GM12878 (cell line): ENCODE results near the gene RNLS. TPM values are rescaled to one million over a fixed set of nuclear protein-coding genes. Genes with fewer than 3 reads are reported as not detected.

ENCODE experiments used
- ATAC-seq: fragments of 200-7000 bp; cut with Tn5 transposase; 3 replicates; pipeline ENCODE4 v1.9.1; 2020; ENCODE audit warnings: mild to moderate bottlenecking, moderate library complexity
- BruUV-seq: library from RNA; stranded (reverse); fragments of 400-500 nt; replicated peaks from 2 replicates; lab custom pipeline; 2021; lab: Mats Ljungman, UMichigan
- CTCF ChIA-PET: fragments of 300-600 bp; sonication (Branson Sonifier 250); formaldehyde crosslinking; extraction: SDS; loops from one replicate; lab custom pipeline; 2021; ENCODE audit warnings: inconsistent platforms; lab: Yijun Ruan, JAX
- POLR2A ChIA-PET: fragments of 350-600 bp; formaldehyde crosslinking; extraction: SDS; loops from one replicate; lab custom pipeline; 2021; ENCODE audit warnings: inconsistent platforms; lab: Charles Lee
- RAD21 ChIA-PET: fragments of 300-600 bp; sonication (Branson Sonifier 250); formaldehyde crosslinking; loops from one replicate; lab custom pipeline; 2023; ENCODE audit warnings: antibody characterized with exemption; ENCODE audit not compliant: unreplicated experiment; lab: Charles Lee
- SMC1A ChIA-PET: fragments of 300-600 bp; sonication (Branson Sonifier 250); formaldehyde crosslinking; loops from one replicate; lab custom pipeline; 2023; ENCODE audit not compliant: unreplicated experiment, uncharacterized antibody; lab: Charles Lee
- DNase-seq: peaks from one replicate; pipeline ENCODE4 v3.0.0-alpha.2; 2011; ENCODE audit warnings: low read depth, low spot score
- FAIRE-seq: peaks from 3 replicates; lab custom pipeline; 2011; peaks lifted over from hg19 to GRCh38; lab: Jason Lieb, UNC
- H2AFZ ChIP-seq: 2 replicates; pipeline ENCODE4 v1.6.0; 2011; ENCODE audit warnings: low read depth, low read length, control low read depth; ENCODE audit not compliant: control insufficient read depth
- H3K27ac ChIP-seq: 2 replicates; pipeline ENCODE4 v1.5.1; 2011; ENCODE audit warnings: control low read depth; ENCODE audit not compliant: control insufficient read depth, insufficient read depth
- H3K27me3 ChIP-seq, 2 experiments: replicated peaks in 1 of 2; 2 replicates each; pipeline versions ENCODE4 v1.6.0 to v1.6.1; 2011; ENCODE audit warnings: low read length in 1 of 2; ENCODE audit not compliant: control insufficient read depth in 2 of 2, insufficient read depth in 2 of 2
- H3K36me3 ChIP-seq, 2 experiments: 2 replicates each; pipeline ENCODE4 v1.5.1; 2011; ENCODE audit warnings: low read length in 1 of 2; ENCODE audit not compliant: control insufficient read depth in 2 of 2, insufficient read depth in 2 of 2
- H3K4me1 ChIP-seq: 2 replicates; pipeline ENCODE4 v1.6.1; 2011; ENCODE audit warnings: mild to moderate bottlenecking, low read length, moderate library complexity, mixed read lengths; ENCODE audit not compliant: control insufficient read depth, insufficient read depth
- H3K4me2 ChIP-seq: 2 replicates; pipeline ENCODE4 v1.6.0; 2011; ENCODE audit warnings: control low read depth; ENCODE audit not compliant: control insufficient read depth, insufficient read depth
- H3K4me3 ChIP-seq: fragments of 200-600 bp; sonication (generic); 2 replicates; pipeline ENCODE4 v1.5.1; 2016
- H3K79me2 ChIP-seq: 2 replicates; pipeline ENCODE4 v1.6.0; 2011; ENCODE audit warnings: low read length; ENCODE audit not compliant: control insufficient read depth, insufficient read depth
- H3K9ac ChIP-seq: 2 replicates; pipeline ENCODE4 v1.8.0; 2011; ENCODE audit warnings: low read length, control low read depth, mixed read lengths; ENCODE audit not compliant: control insufficient read depth, insufficient read depth
- H3K9me3 ChIP-seq: replicated peaks from 3 replicates; pipeline ENCODE4 v1.5.1; 2011; ENCODE audit warnings: mild to moderate bottlenecking, low read length; ENCODE audit not compliant: control insufficient read depth, insufficient read depth
- H4K20me1 ChIP-seq: 2 replicates; pipeline ENCODE4 v1.6.0; 2011; ENCODE audit not compliant: control insufficient read depth, insufficient read depth
- ASH2L ChIP-seq: fragments of 300-600, 200-600 bp; sonication (generic); IDR thresholded peaks from 2 replicates; pipeline ENCODE4 v1.6.1; 2017; ENCODE audit warnings: low read depth, mild to moderate bottlenecking, borderline replicate concordance
- ATF3 ChIP-seq: IDR thresholded peaks from 2 replicates; pipeline ENCODE4 v1.6.1; 2011; ENCODE audit warnings: low read depth, mild to moderate bottlenecking, low read length, moderate library complexity, borderline replicate concordance; ENCODE audit errors: extremely low read depth
- BCL11A ChIP-seq: IDR thresholded peaks from 2 replicates; pipeline ENCODE4 v1.6.1; 2011; ENCODE audit warnings: low read depth, low read length
- CEBPZ ChIP-seq: fragments of 150-350 bp; IDR thresholded peaks from 2 replicates; pipeline ENCODE4 v1.6.1; 2016; ENCODE audit warnings: low read depth, low read length
- MTA3 ChIP-seq: IDR thresholded peaks from 2 replicates; pipeline ENCODE4 v1.6.1; 2012; ENCODE audit warnings: low read length, inconsistent platforms, borderline replicate concordance
- NKRF ChIP-seq: fragments of 450-650 bp; conservative IDR thresholded peaks from 2 replicates; pipeline ENCODE4 v1.6.1; 2017; ENCODE audit warnings: mild to moderate bottlenecking, moderate library complexity
- POLR2A ChIP-seq: IDR thresholded peaks from 2 replicates; pipeline ENCODE4 v1.6.1; 2011; ENCODE audit warnings: low read depth, mild to moderate bottlenecking, low read length
- SKIL ChIP-seq: fragments of 450-650 bp; IDR thresholded peaks from 2 replicates; pipeline ENCODE4 v1.6.1; 2017; ENCODE audit warnings: mild to moderate bottlenecking, low read depth, inconsistent platforms; ENCODE audit not compliant: poor library complexity, severe bottlenecking
- TCF3 ChIP-seq: IDR thresholded peaks from 2 replicates; pipeline ENCODE4 v1.6.1; 2012; ENCODE audit warnings: low read depth, mild to moderate bottlenecking, low read length, borderline replicate concordance; ENCODE audit not compliant: insufficient read depth
- ZNF24 ChIP-seq: fragments of 450-650 bp; IDR thresholded peaks from 2 replicates; pipeline ENCODE4 v1.6.1; 2017; ENCODE audit warnings: antibody characterized with exemption, mild to moderate bottlenecking
- ZSCAN29 ChIP-seq: fragments of 450-650 bp; IDR thresholded peaks from 2 replicates; pipeline ENCODE4 v1.6.1; 2017; ENCODE audit warnings: mild to moderate bottlenecking, moderate library complexity
- in situ Hi-C: fragments of 300-500 bp; cut with MboI; formaldehyde crosslinking; loops from 9 replicates; pipeline ENCODE4 v1.14.3; 2018; ENCODE audit warnings: mixed read lengths
- intact Hi-C: fragments of 100-400 bp; cut with micrococcal nuclease; formaldehyde crosslinking; loops from one replicate; pipeline ENCODE4 v1.14.2; 2022; ENCODE audit not compliant: unreplicated experiment
- polyA plus RNA-seq, 11 experiments: library from polyadenylated mRNA; depleted of rRNA in 4 of 11; unstranded in 6 of 11; stranded (reverse) in 5 of 11; fragments of >200 nt; fragmentation: Nextera tagmentation in 4 of 11; fragmentation: Illumina TruSeq in 1 of 11; extraction: Ambion mirVana in 4 of 11; extraction: Trizol in 1 of 11; gene quantifications; 1 replicate in 1 of 11; 2 replicates in 10 of 11; pipeline versions ENCODE4 v1.2.1 to v1.2.3, GENCODE V29; 2011 to 2016; ENCODE audit warnings: inconsistent platforms in 2 of 11, missing spikeins in 2 of 11, low read depth in 1 of 11
- total RNA-seq, 4 experiments: library from RNA; depleted of rRNA in 3 of 4; stranded (reverse); fragments of >200 nt in 3 of 4; fragmentation: Illumina TruSeq in 1 of 4; extraction: Trizol in 1 of 4; gene quantifications; 2 replicates each; pipeline versions ENCODE4 v1.2.1 to v1.2.3, GENCODE V29; 2013 to 2021

Gene RNLS
- total and polyA plus RNA-seq, 10 of the 15 experiments (the other 5 are each of a cell fraction or from before 2014, with no cell fraction given): 3.4 to 6.7 (median 4.6) TPM

GRCh38 chr10:88261152-88261551 is 322.0 kb downstream of the RNLS start:
- Histone ChIP-seq H3K9me3 (peaks cover 5% of the 10 kb centered on the region; the same call in 2 of the 3 replicates), H3K27ac (peak overlapping the region; percentile 42; the same call in 1 of the 2 replicates), H3K79me2 (no peaks in the 10 kb centered on the region), H2AFZ (no peak overlapping the region), H3K36me3 (no peaks in the 10 kb centered on the region), H3K4me1 (peaks cover 28% of the 10 kb centered on the region), H4K20me1 (no peaks in the 10 kb centered on the region), H3K4me3 (no peak overlapping the region), H3K4me2 (peak overlapping the region; percentile 7), H3K27me3 (no peaks in the 10 kb centered on the region), H3K9ac (no peak overlapping the region)
- no TSS peak for BruUV-seq
- FAIRE-seq (no peak), DNase-seq (no peak), ATAC-seq (no peak)
- ChIA-PET SMC1A (interaction anchor here (0.9 to 2.4 kb wide), 7 partner anchors 9 to 163 kb away, joined by 3 to 13 read pairs (median 4); no protein-coding TSS in a partner anchor), POLR2A (no interaction called here), CTCF (no interaction called here), RAD21 (interaction anchor here (0.8 to 1.6 kb wide), 3 partner anchors 11 to 128 kb away, joined by 3 to 5 read pairs (median 3); no protein-coding TSS in a partner anchor)
- intact Hi-C loops: no loop called here
- in situ Hi-C loops: no loop called here
- TF ChIP-seq ZSCAN29 (no peak), TCF3 (no peak), SKIL (no peak), POLR2A (no peak), BCL11A (no peak), NKRF (no peak), ASH2L (no peak), MTA3 (no peak), CEBPZ (no peak), ATF3 (no peak), ZNF24 (no peak)
